Rectal smooth muscle tissue (tissue), 1 donor: ENCODE data around the gene TM4SF20.
"Not testable (repeated sequence)": the region's sequence is repeated elsewhere in the genome, so short reads cannot be mapped to it uniquely, and the experiment has no call there.

Experiments used
- H3K27ac ChIP-seq: one replicate; pipeline ENCODE4 v1.7.0; 2013; ENCODE audit warnings: low read depth, low read length, inconsistent platforms
- H3K27me3 ChIP-seq: one replicate; pipeline ENCODE4 v1.7.0; 2013; ENCODE audit warnings: low read length; ENCODE audit not compliant: control insufficient read depth, insufficient read depth
- H3K36me3 ChIP-seq: one replicate; pipeline ENCODE4 v1.7.0; 2013; ENCODE audit warnings: low read length; ENCODE audit not compliant: control insufficient read depth, insufficient read depth
- H3K4me1 ChIP-seq: one replicate; pipeline ENCODE4 v1.7.0; 2013; ENCODE audit warnings: low read length; ENCODE audit not compliant: control insufficient read depth, insufficient read depth
- H3K4me3 ChIP-seq: one replicate; pipeline ENCODE4 v1.7.0; 2013; ENCODE audit warnings: low read length
- H3K9ac ChIP-seq: one replicate; pipeline ENCODE4 v1.7.0; 2013; ENCODE audit warnings: low read length

The TM4SF20 gene

GRCh38 chr2:227390468-227391256 is 11.6 kb upstream of the TM4SF20 start:
- H3K27ac ChIP-seq = no peak overlapping the region
- H3K27me3 ChIP-seq = no peaks in the 10 kb centered on the region
- H3K36me3 ChIP-seq = no peaks in the 10 kb centered on the region
- no peak overlapping the region for H3K4me3 ChIP-seq
- H3K9ac ChIP-seq = no peak overlapping the region
- H3K4me1 ChIP-seq = no peaks in the 10 kb centered on the region

GRCh38 chr2:227389661-227390060 is 10.6 kb upstream of the TM4SF20 start:
- no peaks in the 10 kb centered on the region for H3K4me1 ChIP-seq
- no peak overlapping the region for H3K9ac ChIP-seq
- H3K4me3 ChIP-seq = no peak overlapping the region
- no peaks in the 10 kb centered on the region for H3K27me3 ChIP-seq
- no peak overlapping the region for H3K27ac ChIP-seq
- H3K36me3 ChIP-seq = no peaks in the 10 kb centered on the region

GRCh38 chr2:227389231-227389630 is 10.1 kb upstream of the TM4SF20 start:
- Histone ChIP-seq H3K4me1 (no peaks in the 10 kb centered on the region), H3K4me3 (no peak overlapping the region), H3K9ac (no peak overlapping the region), H3K27me3 (no peaks in the 10 kb centered on the region), H3K36me3 (no peaks in the 10 kb centered on the region), H3K27ac (no peak overlapping the region)

GRCh38 chr2:227388537-227389011 is 9.5 kb upstream of the TM4SF20 start:
- Histone ChIP-seq H3K4me1 (no peaks in the 10 kb centered on the region), H3K36me3 (no peaks in the 10 kb centered on the region), H3K9ac (no peak overlapping the region), H3K4me3 (no peak overlapping the region), H3K27me3 (no peaks in the 10 kb centered on the region), H3K27ac (no peak overlapping the region)

GRCh38 chr2:227387583-227387982 is 8.5 kb upstream of the TM4SF20 start, which contains the start of gene SCYGR1:
SCYGR1 (minus strand) TSS chr2:227387949; CDS start chr2:227387949, 0 bp downstream.
- not testable (repeated sequence) for H3K36me3 ChIP-seq

GRCh38 chr2:227386630-227387029 is 7.5 kb upstream of the TM4SF20 start:
- no peak overlapping the region for H3K9ac ChIP-seq
- H3K27ac ChIP-seq = no peak overlapping the region
- H3K36me3 ChIP-seq = no peaks in the 10 kb centered on the region
- H3K4me3 ChIP-seq = no peak overlapping the region
- H3K27me3 ChIP-seq = no peaks in the 10 kb centered on the region
- H3K4me1 ChIP-seq = no peaks in the 10 kb centered on the region

More at GRCh38 chr2:227387583-227387982, 8.5 kb upstream of the TM4SF20 start, which contains the start of gene SCYGR1:
- H3K4me1 ChIP-seq, H3K27me3 ChIP-seq, H3K27ac ChIP-seq, H3K4me3 ChIP-seq, H3K9ac ChIP-seq: not testable (repeated sequence)

GRCh38 chr2:227383686-227384085 is 4.6 kb upstream of the TM4SF20 start:
- Histone ChIP-seq H3K27ac (no peak overlapping the region), H3K9ac (no peak overlapping the region), H3K4me3 (no peak overlapping the region)

GRCh38 chr2:227382241-227382835 is 3.2 kb upstream of the TM4SF20 start:
- not testable (repeated sequence) for H3K27me3 ChIP-seq, H3K27ac ChIP-seq, H3K36me3 ChIP-seq, H3K4me1 ChIP-seq, H3K9ac ChIP-seq, H3K4me3 ChIP-seq

More at GRCh38 chr2:227383686-227384085, 4.6 kb upstream of the TM4SF20 start:
- no peaks in the 10 kb centered on the region for H3K27me3 ChIP-seq
- no peaks in the 10 kb centered on the region for H3K4me1 ChIP-seq
- H3K36me3 ChIP-seq = no peaks in the 10 kb centered on the region

- Histone ChIP-seq H3K27me3 (no peaks in the 10 kb centered on the region), H3K36me3 (no peaks in the 10 kb centered on the region), H3K4me1 (no peaks in the 10 kb centered on the region), H3K9ac (no peak overlapping the region), H3K4me3 (no peak overlapping the region), H3K27ac (no peak overlapping the region)
Measured at GRCh38 chr2:227378371-227378782, 729 bp downstream of the TM4SF20 start.

GRCh38 chr2:227377467-227378351 is 1.4 kb downstream of the TM4SF20 start:
- Histone ChIP-seq H3K36me3 (no peaks in the 10 kb centered on the region), H3K9ac (no peak overlapping the region), H3K4me3 (no peak overlapping the region), H3K27ac (no peak overlapping the region), H3K4me1 (no peaks in the 10 kb centered on the region), H3K27me3 (no peaks in the 10 kb centered on the region)

GRCh38 chr2:227376656-227377396 is 2.3 kb downstream of the TM4SF20 start:
- H3K36me3 ChIP-seq = no peaks in the 10 kb centered on the region
- H3K27ac ChIP-seq = no peak overlapping the region
- no peak overlapping the region for H3K4me3 ChIP-seq
- no peaks in the 10 kb centered on the region for H3K27me3 ChIP-seq
- no peak overlapping the region for H3K9ac ChIP-seq
- no peaks in the 10 kb centered on the region for H3K4me1 ChIP-seq
